ENCODE data around the gene S1PR4. TPM values are rescaled to one million over a fixed set of nuclear protein-coding genes. Genes with fewer than 3 reads are reported as not detected.

The S1PR4 gene
- total RNA-seq, 4 donors from 2014 or later: 0.87 to 3.4 (median 0.97) TPM

DNA sequence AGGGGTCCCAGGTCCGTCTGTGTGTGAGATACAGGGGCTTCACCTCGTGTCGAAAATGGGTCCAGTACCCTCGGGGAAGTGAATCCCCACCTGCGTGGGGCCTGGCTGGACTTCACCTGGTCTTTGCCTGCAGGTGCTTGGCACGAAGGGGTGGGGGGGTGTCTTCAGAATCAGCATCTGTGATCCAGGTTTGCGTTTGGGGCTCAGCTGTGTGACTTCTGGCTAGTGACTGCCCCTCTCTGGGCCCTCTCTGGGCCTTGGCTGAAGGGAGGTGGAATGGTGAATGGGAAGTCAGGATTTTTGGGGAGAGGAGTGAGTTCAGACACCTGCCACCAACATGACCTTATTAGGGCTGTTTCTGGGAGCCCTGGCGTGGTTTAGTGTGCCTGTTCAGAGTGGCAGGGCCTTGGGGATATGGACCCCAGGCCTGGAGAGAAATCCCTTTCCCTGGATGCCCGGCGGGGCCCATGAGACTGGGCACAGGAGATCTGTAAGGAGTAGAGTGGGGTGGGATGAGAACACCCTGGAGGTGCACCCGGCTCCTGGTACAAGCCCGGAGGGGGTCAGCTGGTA lies 48.6 kb downstream of the S1PR4 start:
- H3K9me3 ChIP-seq: no peaks in the 10 kb centered on the region
- ATAC-seq (no peak), DNase-seq (no peak)
- TF ChIP-seq POLR2A (IDR thresholded peaks at IDR 0.05) (no peak), CTCF (IDR thresholded peaks at IDR 0.05 in 4 of 5, conservative IDR thresholded peaks at IDR 0.05 in 1 of 5) (no peak)
- no peak overlapping the region for H3K4me3 ChIP-seq
- intact Hi-C loops (cut with DNase I; ENCODE audit: low total_unique reads): no loop called here
- H3K36me3 ChIP-seq: no peaks in the 10 kb centered on the region
- H3K27me3 ChIP-seq: peaks cover 50 to 58% (median 50%) of the 10 kb centered on the region in 3 donors
- no peak overlapping the region for H3K27ac ChIP-seq
- H3K4me1 ChIP-seq: no peaks in the 10 kb centered on the region
- in situ Hi-C loops (cut with MboI; ENCODE audit: low sequenced_read_pairs in 4 of 4): no loop called here

DNA sequence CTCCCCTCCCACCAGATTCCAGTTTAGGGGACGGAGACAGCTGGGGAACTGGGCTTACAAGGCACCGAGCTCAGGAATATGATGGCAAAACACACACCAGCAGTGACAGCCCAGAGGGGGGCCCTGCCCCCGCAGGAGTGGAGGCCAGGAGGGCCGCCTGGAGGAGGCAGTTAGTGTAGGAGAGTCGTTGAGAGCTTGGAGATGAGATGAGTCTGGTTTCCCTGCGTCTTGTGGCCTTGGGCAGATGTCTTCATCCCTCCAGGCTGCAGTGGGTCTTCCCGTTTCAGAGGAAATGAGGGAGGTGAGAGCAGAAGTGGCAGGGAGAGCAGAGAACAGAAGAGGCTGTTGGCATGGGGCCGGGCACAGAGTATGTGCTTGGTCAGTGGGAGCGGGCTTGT lies 50.8 kb downstream of the S1PR4 start:
- intact Hi-C loops (cut with DNase I; ENCODE audit: low total_unique reads): no loop called here
- in situ Hi-C loops (cut with MboI; ENCODE audit: low sequenced_read_pairs in 4 of 4): no loop called here
- Histone ChIP-seq H3K36me3 (no peaks in the 10 kb centered on the region), H3K27ac (no peak overlapping the region), H3K9me3 (no peaks in the 10 kb centered on the region), H3K4me3 (no peak overlapping the region), H3K4me1 (no peaks in the 10 kb centered on the region), H3K27me3 (peaks cover 36 to 45% (median 39%) of the 10 kb centered on the region in 3 donors)
- no peak for TF ChIP-seq POLR2A (IDR thresholded peaks at IDR 0.05)
- TF ChIP-seq CTCF (IDR thresholded peaks at IDR 0.05 in 4 of 5, conservative IDR thresholded peaks at IDR 0.05 in 1 of 5): no peak
- DNase-seq (no peak), ATAC-seq (no peak)

Other genes with a start within 250 kb of the S1PR4 start
- gene ZNF77, start 233.8 kb upstream of the S1PR4 start, total RNA-seq: 1 to 10 TPM; 1.3 to 4.7 (median 1.5) TPM
- 1 to 10 TPM in 1 of 4 donors, under 1 TPM in 1, not detected in 2; 0.62 to 1.2 TPM for gene TLE6, start 201.2 kb upstream of the S1PR4 start, total RNA-seq
- 10 to 100 TPM; 26.1 to 48.5 (median 45.2) TPM for gene TLE2, start 149.5 kb upstream of the S1PR4 start, total RNA-seq
- 100 to 1,000 TPM; 437 to 686 (median 474) TPM for gene TLE5, start 116.3 kb upstream of the S1PR4 start, total RNA-seq
- gene GNA11, start 84.4 kb upstream of the S1PR4 start, total RNA-seq: 10 to 100 TPM; 38.3 to 72.5 (median 68.5) TPM
- 1 to 10 TPM in 1 of 4 donors, under 1 TPM in 3; 0.51 to 1.2 (median 0.81) TPM for gene GNA15, start 42.7 kb upstream of the S1PR4 start, total RNA-seq
- gene NCLN, start 7.2 kb downstream of the S1PR4 start, total RNA-seq: 10 to 100 TPM; 18.2 to 54.4 (median 43.1) TPM
- gene CELF5, start 45.9 kb downstream of the S1PR4 start, total RNA-seq: not detected
- 100 to 1,000 TPM in 3 of 4 donors, 10 to 100 TPM in 1; 90.2 to 403 (median 348) TPM for gene NFIC, start 187.8 kb downstream of the S1PR4 start, total RNA-seq